ENCODE data around the gene FAM227B.

Gene FAM227B

DNA sequence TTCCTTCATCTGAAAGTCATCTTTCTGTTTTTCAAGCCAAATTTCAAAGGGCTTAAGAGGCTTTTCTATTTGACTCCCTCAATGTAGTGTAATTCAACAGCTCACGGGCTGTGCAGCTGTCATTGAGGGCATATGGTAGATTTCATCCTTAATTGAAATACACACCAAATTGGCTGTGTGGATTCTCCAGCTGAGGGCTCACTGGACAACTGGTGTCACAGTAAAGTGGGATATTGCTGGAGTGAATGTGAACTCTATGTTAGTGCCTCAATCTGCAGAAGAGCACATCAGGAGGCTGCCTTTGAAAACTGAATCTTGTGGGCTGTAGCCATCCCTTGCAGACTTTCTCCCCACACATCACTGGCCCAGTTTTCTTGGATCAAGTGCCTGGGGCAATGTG is 330.4 kb downstream of the FAM227B start:
- H3K4me1 ChIP-seq (ENCODE audit: insufficient read depth, low read length) = no peaks in the 10 kb centered on the region
- H3K36me3 ChIP-seq (ENCODE audit: insufficient read depth, low read length) = peaks cover 23% of the 10 kb centered on the region
- no peak overlapping the region for H3K27ac ChIP-seq (ENCODE audit: low read depth, low read length)

DNA sequence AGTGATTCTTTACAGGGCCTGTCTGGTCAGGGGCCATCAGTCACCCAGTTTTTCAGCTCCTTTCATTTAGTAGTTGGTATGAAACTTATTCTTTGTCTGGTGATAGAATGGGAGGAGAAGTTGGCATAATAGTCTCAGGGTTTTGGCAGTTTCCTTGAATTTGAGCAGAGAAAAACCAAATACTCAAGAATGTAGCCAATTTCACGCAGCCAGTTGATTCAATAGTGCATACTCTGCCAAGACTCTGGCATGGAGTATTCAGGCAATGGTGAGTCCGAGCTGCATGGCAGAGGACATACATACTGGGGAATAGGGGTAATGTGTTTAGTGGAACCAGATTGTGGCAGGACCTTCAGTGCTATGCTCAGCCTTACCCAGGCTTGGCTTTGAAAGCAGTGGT is 332.2 kb downstream of the FAM227B start:
- Histone ChIP-seq H3K36me3 (ENCODE audit: insufficient read depth, low read length) (peaks cover 30% of the 10 kb centered on the region), H3K4me3 (ENCODE audit: low read depth in 1 of 2, low read length in 2 of 2) (no peak overlapping the region), H3K27ac (ENCODE audit: low read depth, low read length) (no peak overlapping the region)

More for the DNA sequence above, 330.4 kb downstream of the FAM227B start:
- no peaks in the 10 kb centered on the region for H3K27me3 ChIP-seq (ENCODE audit: control insufficient read depth in 1 of 2, insufficient read depth in 2 of 2, low read length in 2 of 2)
- H3K9ac ChIP-seq (ENCODE audit: low read length) = no peak overlapping the region
- no peaks in the 10 kb centered on the region for H3K9me3 ChIP-seq (ENCODE audit: low read length)
- no peak overlapping the region for H3K4me3 ChIP-seq (ENCODE audit: low read depth in 1 of 2, low read length in 2 of 2)

DNA sequence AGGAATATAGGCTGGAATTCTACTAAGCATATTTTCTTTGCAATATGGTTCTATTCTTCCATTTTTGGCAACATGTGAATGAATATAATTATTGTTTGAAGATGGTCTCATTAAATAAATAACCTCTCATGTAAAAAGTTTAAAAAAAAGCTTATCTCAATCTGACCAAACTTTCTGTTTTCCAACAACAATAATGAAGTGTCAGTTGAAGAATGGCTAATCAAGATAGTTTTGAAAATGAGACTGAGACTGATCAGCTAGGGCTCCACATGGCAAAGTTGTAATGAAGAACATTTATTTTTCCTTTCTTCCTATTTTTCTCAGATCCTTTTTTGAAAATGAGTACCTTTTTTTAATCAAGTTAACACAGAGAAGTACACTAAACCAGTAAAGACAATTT is 333.1 kb downstream of the FAM227B start:
- peaks cover 23% of the 10 kb centered on the region for H3K36me3 ChIP-seq (ENCODE audit: insufficient read depth, low read length)
- H3K9ac ChIP-seq (ENCODE audit: low read length) = no peak overlapping the region
- H3K4me3 ChIP-seq (ENCODE audit: low read depth in 1 of 2, low read length in 2 of 2) = no peak overlapping the region
- H3K4me1 ChIP-seq (ENCODE audit: insufficient read depth, low read length) = no peaks in the 10 kb centered on the region
- no peaks in the 10 kb centered on the region for H3K27me3 ChIP-seq (ENCODE audit: control insufficient read depth in 1 of 2, insufficient read depth in 2 of 2, low read length in 2 of 2)
- H3K27ac ChIP-seq (ENCODE audit: low read depth, low read length) = no peak overlapping the region
- no peaks in the 10 kb centered on the region for H3K9me3 ChIP-seq (ENCODE audit: low read length)

More for the DNA sequence above, 332.2 kb downstream of the FAM227B start:
- Histone ChIP-seq H3K27me3 (ENCODE audit: control insufficient read depth in 1 of 2, insufficient read depth in 2 of 2, low read length in 2 of 2) (no peaks in the 10 kb centered on the region), H3K9me3 (ENCODE audit: low read length) (no peaks in the 10 kb centered on the region), H3K4me1 (ENCODE audit: insufficient read depth, low read length) (no peaks in the 10 kb centered on the region), H3K9ac (ENCODE audit: low read length) (no peak overlapping the region)

DNA sequence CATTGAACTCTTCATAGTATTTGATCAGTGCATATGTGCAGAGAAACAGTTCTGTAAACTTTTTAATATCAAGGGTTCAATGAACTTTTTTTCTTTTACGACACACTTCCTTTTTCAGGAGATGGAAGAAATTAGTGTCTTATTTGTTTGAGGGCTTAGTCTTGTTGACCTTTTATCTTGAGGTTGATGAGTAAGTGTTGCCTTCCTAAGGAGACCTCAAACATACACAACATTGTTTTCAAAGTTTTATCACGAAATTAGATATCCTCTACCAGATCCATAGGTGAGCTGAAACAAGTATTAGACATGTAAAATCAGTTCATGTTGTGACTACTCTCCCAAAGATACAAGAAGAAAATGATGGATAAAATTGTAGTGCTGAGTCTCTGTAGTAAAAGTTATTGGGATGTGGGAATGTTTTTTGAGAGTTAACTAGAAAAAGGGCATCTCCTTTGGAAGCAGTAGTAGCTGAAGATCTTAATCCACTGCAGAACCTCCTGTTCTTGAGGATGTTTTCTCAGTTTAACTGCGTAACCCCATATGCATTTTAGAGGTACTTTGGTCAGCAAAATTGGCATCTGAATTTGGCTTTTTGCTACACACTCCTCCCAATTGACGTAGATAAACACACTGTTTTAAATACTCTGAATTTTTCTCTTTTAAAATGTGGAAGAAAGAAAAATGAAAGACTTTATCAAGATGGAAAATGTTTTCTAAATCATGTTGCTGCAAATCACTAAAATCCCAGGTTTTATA is 333.8 kb downstream of the FAM227B start:
- no peak overlapping the region for H3K27ac ChIP-seq (ENCODE audit: low read depth, low read length)

DNA sequence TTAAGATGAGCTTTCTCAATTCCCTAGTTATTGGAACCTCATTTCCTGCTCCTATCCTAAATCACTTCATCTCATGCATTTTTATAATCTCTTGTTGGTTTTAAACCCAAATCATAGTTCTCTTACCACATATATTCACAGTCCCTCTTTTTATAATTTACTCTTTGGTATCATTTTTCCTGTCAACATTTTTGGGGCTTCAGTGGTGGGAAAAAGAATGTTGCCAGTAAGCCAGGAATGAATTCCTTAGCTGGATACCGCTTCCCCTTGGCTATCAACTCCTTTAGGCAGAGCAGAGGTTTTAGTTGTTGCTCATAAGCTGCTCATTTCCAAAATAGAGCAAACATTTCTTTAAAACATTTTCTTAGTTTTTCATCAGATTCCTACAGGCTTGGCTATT is 338.3 kb downstream of the FAM227B start:
- Histone ChIP-seq H3K4me3 (ENCODE audit: low read depth in 1 of 2, low read length in 2 of 2) (no peak overlapping the region), H3K9ac (ENCODE audit: low read length) (no peak overlapping the region), H3K4me1 (ENCODE audit: insufficient read depth, low read length) (no peaks in the 10 kb centered on the region), H3K9me3 (ENCODE audit: low read length) (no peaks in the 10 kb centered on the region), H3K36me3 (ENCODE audit: insufficient read depth, low read length) (peaks cover 23% of the 10 kb centered on the region), H3K27ac (ENCODE audit: low read depth, low read length) (no peak overlapping the region), H3K27me3 (ENCODE audit: control insufficient read depth in 1 of 2, insufficient read depth in 2 of 2, low read length in 2 of 2) (no peaks in the 10 kb centered on the region)

More for the DNA sequence above, 333.8 kb downstream of the FAM227B start:
- Histone ChIP-seq H3K9me3 (ENCODE audit: low read length) (no peaks in the 10 kb centered on the region), H3K36me3 (ENCODE audit: insufficient read depth, low read length) (peaks cover 17% of the 10 kb centered on the region), H3K4me1 (ENCODE audit: insufficient read depth, low read length) (no peaks in the 10 kb centered on the region), H3K27me3 (ENCODE audit: control insufficient read depth in 1 of 2, insufficient read depth in 2 of 2, low read length in 2 of 2) (no peaks in the 10 kb centered on the region), H3K9ac (ENCODE audit: low read length) (no peak overlapping the region), H3K4me3 (ENCODE audit: low read depth in 1 of 2, low read length in 2 of 2) (no peak overlapping the region)

DNA sequence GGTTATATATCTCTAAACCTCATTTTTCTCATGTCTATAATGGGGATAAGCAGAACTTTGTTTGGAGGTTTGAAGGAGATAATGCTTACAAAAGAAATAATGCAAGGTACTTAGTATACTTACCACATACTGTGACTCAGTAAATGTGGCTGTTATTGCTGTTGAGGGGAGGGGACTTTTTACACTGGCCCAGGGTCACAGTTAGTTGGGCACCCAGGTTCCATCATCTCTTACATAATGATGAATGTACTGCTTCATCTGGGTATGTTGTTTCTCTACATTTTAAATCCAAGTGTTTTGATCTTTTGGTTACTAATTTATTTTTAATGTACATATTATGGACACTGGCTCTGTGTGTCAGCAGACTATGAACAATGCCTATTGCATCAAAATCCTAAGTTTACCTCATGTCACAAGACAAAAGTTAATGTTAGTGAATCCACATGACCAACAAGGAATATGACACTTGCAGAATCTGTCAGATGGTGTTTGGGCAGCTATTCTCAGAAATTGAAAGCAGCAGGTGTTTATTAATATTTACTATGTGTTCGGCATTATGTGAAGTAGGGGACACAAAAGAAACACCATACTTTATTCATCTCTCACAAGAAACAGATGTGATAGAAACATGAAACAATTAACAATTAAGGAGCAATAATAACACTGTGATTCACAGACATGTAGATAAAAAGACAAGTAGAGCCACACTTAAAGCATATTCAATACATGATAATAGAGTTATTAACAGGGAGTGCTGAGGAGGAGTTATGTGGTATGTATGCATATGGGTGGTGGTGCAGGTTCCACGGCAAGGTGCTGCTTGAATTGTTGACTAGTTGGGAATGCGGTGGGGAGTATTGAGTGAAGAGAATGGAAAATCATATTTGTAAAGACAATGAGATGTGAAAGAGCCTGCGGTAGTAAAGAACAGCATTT is 340.8 kb downstream of the FAM227B start:
- Histone ChIP-seq H3K4me3 (ENCODE audit: low read depth in 1 of 2, low read length in 2 of 2) (no peak overlapping the region), H3K9ac (ENCODE audit: low read length) (no peak overlapping the region), H3K9me3 (ENCODE audit: low read length) (no peaks in the 10 kb centered on the region), H3K36me3 (ENCODE audit: insufficient read depth, low read length) (peaks cover 13% of the 10 kb centered on the region), H3K27me3 (ENCODE audit: control insufficient read depth in 1 of 2, insufficient read depth in 2 of 2, low read length in 2 of 2) (no peaks in the 10 kb centered on the region), H3K4me1 (ENCODE audit: insufficient read depth, low read length) (no peaks in the 10 kb centered on the region), H3K27ac (ENCODE audit: low read depth, low read length) (no peak overlapping the region)

DNA sequence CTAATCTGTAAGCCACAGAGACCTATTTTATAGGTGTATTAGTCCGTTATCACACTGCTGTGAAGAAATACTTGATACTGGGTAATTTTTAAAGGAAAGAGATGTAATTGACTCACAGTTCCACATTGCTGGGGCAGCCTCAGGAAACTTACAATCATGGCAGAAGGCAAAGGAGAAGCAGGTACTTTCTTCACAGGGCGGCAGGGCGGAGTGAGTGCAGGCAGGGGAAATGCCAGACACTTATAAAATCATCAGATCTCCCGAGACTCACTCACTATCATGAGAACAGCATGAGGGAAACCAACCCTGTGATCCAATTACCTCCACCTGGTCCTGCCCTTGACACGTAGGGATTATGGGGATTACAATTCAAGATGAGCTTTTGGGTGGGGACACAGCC is 341.9 kb downstream of the FAM227B start:
- Histone ChIP-seq H3K27ac (ENCODE audit: low read depth, low read length) (no peak overlapping the region), H3K9me3 (ENCODE audit: low read length) (no peaks in the 10 kb centered on the region), H3K4me1 (ENCODE audit: insufficient read depth, low read length) (no peaks in the 10 kb centered on the region), H3K27me3 (ENCODE audit: control insufficient read depth in 1 of 2, insufficient read depth in 2 of 2, low read length in 2 of 2) (no peaks in the 10 kb centered on the region), H3K4me3 (ENCODE audit: low read depth in 1 of 2, low read length in 2 of 2) (no peak overlapping the region), H3K36me3 (ENCODE audit: insufficient read depth, low read length) (peaks cover 8% of the 10 kb centered on the region), H3K9ac (ENCODE audit: low read length) (no peak overlapping the region)

Measured in muscle layer of colon (tissue), 2 donors.